GM19025 (cell line): ENCODE results near the gene DNM1.

Source experiments
- ATAC-seq: cut with Tn5 transposase; IDR thresholded peaks from one replicate; pipeline ENCODE4 v1.9.1; 2021; ENCODE audit warnings: mild to moderate bottlenecking, low read depth, moderate library complexity; ENCODE audit not compliant: unreplicated experiment

The DNM1 gene

DNA sequence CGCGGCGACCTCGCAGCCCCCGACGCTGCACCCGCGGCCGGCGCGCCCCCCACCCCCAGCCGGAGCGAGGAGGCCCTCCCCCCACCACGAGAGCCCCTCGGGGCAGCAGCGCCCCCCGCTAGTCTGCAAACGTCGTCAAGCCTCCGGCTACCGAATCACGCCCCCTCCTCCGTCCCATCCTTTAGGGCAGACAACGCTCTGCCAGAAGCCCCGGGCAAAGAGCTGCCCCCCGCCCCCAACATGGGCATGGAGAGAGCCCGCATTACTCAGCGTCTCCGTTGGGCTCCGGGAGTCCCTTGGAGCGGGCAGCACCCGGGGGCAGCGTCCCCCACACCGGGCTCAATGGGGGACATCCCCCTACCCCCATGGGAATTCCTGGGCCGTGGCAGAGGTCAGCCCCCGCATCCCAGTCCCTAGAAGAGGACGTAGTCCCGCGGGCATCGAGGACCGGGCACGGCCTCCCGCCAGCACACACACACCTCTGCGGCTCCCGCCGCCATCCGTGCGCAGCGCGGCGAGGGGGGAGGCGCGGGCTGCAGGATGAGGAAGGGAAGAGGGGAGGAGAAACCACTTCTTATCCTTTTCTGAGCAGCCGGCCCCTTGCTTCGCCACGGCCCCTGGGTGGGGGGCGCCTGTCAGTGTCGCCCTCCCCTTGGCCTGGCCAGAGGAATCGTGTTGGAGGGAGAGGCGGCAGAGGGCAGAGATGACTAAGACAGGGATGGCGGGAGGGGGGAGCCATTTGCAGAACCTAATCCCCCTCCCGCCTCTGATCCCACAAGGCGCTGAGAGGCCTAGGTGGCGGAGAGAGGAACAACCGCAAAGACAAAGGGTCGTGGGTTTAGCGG lies 750 bp downstream of the DNM1 start:
- ATAC-seq = no peak

DNA sequence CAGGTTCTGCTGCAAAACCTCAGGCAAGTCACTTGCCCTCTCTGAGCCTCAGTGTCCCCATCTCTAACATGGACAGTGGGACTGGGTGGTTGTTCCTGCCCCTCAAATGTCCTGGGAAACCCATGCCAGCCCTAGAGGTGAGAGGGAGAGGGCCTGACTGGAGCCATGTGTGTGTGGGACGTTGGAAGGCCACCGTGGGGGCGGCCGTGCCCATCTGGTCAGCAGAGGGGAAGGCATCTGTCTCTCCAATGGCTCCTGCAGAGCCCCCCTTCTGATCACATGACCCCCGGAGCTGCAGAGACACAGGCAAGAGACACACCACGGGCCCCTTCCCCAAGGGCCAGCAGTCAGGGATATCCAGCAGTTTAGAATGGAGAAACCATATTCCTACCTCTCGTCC lies 1.7 kb downstream of the DNM1 start:
- no peak for ATAC-seq

DNA sequence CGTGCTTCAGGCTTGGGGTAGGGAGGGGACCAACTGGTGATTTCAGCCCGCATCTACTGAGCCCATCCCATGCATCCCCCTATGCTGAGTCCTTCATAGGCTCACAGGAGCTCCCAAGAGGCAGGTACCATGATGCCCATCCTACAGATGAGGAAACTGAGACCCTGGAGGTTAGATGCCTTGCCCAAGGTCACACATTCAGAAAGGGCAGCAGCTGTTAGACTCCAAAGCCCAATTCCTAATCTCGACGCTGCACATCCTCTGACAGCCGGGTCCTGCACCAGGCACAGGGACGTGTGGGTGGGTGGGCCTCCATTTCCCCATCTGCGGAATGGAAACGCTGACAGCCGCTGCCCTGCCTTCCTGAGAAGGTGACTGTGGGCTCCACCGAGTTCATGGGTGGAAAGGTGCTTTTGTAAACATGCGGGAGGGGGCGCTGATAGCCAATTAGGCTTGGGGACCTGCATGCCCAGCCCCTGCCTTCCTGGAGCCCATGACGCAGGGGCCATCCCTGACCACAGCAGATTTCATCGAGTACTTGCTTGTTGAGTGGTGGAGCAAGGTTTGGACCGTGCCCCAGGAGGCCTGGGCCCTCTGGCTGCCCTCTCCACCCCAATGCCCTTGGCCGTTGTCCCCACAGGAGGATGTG lies 2.2 kb downstream of the DNM1 start:
- ATAC-seq = no peak

DNA sequence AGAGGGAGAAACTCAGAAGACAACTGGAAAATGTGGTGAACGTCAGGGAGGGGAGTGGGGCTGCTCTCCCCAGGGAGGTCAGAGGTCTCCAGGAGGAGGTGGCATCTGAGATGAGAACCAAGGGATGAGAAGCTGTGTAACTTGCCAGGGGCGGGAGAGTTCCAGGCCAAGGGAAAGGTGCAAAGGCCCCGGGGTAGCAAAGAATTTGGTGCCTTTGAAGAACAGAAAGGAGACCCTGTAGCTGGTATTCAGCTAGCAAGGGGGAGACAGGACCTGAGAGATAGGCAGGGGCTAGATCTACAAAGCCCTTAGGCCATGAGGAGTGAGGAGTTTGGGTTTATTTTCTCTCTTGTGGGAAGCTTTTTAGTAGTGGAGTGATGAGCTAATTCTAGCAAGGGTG lies 3.3 kb downstream of the DNM1 start:
- ATAC-seq = no peak

DNA sequence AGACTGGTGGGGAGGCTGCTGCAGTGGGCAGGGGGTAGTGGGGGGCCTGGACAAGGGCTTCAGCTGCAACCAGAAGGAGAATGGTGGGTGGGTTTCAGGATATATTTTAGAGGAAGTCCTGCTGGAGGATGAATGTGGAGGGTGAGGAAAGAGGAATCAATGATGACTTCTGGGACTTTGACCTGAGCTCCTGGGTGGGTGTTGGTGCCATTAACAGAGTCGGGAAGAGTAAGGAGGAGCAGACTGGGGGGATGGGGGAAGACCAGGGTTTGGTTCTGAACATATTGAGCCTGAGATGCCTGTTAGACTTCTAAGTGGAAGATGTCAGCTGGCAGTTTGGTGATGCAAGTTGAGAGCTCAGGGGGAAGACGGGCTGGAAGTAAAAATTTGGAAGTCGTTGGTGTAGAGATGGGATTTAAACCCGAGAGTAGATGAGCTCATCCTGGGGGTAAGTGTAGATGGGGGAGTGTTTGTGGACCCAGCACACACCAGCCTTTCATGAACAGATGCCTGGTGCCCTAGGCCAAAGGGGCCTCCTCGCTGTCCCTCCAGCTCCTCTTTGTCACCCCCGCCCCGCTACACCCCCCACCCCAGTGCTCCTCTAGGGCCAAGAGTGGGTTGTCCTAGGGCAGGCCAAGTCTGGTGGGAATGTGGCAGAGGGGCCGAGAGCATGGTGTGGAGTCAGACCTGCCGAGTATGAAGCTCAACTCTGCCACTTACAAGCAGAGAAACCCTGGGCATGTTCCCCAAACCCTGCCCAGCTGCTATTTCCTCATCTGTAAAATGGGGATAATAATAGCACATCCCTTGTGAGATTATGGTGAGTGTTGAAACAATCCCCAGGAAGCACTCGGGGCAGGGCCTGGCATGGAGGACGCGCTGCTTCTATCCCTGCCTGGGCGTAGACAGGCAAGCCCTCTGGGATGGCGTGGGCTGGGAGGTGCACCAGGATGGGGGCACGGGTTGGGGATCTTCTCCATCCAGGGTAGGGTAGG lies 4.0 kb downstream of the DNM1 start:
- no peak for ATAC-seq

DNA sequence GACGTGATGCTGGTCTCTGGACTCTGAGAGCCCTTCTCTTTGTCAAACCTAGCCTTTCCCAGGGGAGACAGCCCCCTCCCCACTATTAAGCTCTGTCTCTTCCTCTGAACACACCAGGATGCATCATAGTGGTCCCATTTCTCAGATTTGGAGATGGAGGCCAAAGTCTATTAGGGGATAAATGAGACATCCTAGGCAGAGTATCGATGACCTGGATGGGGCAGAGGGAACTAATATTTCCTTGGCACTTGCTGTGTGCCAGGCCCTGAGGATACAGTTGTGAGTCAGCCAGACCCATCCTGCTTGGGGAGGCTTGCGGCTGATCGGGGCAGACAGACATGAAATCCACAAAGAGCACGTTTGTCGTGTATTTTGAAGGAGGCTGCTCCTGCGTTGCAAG lies 5.2 kb downstream of the DNM1 start:
- ATAC-seq = no peak

DNA sequence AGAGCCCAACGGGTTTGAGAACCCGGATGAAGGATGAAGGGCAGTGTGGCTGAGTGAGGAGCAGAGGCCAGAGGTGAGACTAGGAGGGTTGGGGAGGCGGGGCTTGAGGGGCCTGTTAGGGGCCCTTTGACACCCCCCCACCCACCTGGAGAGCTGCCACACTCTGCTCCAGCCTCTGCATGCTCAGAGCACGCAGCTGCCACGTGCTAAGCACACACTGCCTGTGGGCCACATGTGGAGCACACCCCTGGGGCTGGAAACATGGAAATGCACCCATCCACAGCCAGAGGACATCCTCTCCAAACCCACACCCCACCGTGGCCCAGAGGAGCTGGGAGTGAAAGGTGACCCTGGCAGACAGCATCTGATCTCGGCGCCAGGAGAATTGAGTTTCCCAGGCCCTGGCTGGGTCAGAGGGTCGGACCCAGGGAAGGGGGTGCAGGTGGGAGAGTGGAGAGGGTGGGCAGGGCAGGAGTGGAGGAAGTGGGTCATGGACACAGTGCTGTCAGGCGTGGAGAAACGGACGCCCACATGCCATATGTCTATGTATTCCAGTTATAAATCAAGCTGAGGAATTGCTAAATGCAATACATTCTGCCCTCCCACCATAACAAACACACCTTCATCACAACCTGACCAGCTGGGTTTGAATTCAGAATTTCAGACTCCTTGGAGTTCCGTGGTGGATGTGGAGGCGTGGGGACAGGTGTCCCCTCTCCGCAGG lies 5.9 kb downstream of the DNM1 start:
- ATAC-seq = no peak

DNA sequence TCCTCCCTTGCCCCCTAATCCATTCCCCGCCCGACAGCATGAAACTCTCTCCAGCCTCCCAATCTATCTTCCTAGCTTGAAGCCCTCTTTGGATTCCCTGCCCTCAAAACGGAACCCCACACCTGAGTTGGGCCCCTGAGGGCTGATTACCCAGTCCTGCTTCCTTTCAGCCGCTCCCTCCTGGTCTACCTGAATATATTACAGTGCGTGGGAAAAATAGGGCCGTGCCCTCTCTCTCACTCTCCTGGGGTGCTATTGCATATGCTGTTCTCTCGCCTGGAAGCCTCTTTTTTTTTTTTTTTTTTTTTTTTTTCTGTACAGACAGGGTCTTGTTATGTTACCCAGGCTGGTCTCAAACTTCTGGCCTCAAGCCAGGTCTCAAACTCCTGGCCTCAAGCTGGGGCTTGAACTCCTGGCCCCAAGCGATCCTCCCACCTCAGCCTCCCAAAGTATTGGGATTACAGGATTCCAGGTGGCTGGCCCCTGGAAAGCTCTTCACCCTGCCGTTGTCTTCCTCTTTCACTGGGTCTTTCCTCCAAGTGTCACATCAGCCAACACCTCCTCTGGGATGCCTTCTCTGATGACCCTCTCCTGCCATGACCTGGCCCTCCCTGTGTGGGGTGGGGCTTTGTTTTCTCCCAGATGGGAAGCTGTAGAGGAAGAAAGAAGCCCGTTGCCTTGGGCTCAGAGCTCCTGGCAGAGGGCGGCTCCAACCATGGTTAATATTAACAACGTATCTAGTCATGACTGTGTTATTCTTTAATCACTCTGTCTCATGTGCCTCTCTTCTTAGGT lies 8.2 kb downstream of the DNM1 start:
- ATAC-seq = no peak

DNA sequence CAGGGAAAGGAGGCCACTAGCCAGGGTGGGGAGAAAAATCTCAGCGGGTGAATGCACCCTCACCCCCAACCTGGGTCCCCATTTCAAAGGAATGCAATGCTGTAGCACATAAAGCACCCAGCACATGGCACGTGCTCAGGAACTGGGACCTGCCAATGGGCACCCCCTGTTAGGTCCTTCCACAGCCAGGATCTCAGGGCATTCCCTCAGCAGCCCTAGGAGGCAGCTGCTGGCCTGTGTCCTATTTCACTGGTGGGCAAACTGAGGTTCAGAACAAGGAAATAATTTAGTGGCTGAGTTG lies 8.8 kb downstream of the DNM1 start:
- no peak for ATAC-seq

DNA sequence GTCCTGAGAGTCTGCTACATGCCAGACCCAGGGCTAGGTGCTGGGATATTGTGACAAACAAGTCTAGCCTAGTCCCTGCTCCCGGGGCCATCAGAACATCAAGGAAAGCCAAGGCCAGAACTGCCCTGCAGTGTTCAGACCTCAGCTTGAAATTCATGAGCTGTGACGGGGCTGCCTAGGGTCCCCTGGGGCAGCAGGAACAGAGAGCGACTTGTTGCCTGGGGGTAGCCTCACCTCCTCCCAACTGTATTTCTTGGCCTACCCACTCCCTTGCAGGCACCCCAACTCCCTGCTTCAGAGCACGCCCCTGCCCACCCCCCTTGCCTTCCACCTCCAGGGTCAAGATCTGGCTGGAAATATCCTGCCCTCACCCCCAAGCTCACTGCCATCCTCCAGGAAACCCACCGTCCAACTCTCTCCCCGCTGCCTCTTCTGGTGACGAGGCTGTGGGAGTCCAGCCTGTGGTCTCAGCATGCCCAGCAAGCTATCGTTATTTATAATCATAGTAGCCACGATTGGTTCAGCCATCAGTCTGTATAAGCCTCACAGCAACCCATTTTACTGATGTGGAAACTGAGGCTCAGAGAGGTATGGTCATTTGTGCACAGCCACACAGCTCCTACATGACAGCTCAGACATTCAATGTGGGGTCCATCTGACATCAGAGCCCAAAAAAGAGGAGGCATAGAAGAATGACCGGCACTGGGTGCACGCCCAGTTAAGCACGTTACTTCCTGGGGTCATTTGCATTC lies 10.7 kb downstream of the DNM1 start:
- no peak for ATAC-seq

DNA sequence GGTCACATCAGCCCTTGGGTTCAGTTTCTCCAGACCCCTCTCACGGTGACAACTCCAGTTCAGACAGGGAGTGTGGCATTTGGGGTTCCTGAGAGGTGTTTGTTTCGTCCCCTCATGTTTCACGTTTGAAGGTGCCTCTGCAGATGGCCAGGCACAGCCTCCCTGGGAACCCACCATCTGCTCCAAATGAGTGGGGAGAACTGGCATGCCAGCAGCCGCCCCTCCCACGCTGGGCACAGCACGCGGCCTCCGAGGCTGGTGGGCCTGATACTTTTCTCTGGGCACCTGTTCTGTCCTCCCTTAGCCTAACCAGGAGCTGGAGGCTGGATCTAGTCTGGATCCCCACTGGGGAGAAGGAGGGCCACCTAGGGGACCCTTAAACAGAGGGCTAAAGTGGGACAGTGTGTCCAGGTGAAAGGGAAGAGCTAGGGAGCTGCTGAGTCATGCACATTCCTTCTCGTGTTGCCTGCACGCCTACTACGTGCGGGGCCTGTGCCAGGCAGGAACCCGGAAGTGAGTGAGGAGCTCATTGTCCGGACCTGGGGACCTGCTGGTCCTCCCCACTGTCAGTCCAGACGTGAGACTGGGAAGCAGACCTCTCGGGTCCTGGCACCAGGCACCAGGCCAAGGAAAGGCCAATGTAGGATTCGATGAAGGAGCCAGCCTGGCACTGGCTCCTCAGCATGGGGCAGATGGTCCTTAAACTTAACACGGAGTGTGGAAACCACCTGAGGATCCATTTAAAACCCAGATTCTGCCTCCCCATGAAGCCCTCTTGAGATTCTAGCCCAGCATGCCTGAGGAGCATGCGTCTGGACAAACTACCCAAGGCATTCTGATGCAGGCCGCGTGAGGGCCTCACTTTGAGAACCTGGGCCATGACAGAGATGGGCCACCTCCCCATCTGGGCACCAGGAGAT lies 11.7 kb downstream of the DNM1 start:
- ATAC-seq = no peak

DNA sequence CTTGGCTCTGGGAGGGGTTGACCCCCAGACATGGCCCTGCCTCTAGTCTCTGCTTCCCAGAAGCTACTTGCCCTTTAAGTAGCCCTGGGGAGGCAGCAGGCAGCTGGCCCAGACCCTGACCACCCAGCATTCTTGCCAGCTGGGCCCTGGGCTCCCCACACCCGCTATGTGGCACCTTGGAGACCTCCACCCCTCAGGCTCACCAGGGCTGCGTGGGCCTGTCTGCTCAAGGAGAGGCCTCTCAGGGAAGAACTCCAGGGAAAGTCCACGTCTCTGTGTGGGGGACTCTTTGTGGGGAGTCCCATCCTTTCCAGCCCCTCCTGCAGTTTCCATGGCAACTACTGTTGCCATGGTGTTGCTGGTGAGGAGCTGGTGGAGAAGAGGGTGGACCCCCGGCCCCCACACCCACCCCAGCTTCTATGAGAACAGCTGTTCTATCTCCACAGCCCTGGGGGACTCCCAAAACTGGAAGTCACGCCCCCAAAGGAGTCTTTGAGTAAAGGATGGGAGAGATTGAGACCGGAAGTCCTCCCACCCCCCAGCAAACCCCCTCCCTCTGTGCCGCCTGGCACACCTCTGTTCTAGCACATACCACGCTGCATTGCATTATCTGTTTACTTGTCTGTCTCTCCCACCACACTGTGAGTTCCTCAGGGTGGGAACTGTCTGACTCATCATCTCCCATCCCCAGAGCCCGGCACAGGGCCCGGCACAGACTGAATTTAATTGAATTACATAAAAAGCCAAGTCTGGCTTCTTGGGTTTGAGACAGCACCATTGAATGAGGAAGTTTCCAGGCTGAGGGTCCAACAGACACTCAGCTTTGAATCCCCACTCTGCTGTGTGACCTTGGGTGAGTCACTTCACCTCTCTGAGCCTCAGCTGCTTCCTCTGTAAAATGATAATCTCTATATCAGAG lies 12.6 kb downstream of the DNM1 start:
- no peak for ATAC-seq

DNA sequence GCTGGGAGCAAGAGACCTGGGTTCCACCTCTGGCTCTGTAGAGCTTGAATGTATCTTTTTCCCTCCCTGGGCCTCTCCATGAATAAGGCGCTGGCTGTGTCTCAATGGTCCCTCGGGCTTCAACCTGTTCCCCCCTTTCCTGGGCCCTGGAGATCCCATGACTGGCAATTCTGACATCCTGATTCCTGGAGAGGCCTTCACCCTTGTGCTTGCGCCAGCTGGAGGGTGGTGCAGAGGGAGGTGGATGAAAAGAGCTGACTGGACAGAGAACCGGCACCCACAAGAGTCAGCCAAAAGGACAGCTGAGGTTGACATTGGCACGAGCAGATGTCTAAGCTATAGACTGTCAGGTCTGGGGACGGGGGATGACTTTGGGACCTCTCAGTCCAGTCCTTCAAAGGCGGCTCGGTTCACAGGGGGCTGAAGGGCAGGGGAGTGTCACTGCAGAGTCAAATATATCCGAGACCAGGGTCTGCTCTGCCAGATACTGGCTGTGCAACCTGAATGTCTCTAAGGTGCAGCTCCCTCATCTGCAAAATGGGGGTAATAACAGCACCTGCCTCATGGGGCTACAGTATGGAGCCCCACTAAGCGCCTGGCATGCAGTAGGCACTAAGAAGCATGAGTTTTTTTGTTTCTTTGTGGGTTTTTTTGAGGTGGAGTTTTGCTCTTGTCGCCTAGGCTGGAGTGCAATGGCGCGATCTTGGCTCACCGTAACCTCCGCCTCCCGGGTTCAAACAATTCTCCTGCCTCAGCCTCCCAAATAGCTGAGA lies 13.8 kb downstream of the DNM1 start:
- no peak for ATAC-seq

DNA sequence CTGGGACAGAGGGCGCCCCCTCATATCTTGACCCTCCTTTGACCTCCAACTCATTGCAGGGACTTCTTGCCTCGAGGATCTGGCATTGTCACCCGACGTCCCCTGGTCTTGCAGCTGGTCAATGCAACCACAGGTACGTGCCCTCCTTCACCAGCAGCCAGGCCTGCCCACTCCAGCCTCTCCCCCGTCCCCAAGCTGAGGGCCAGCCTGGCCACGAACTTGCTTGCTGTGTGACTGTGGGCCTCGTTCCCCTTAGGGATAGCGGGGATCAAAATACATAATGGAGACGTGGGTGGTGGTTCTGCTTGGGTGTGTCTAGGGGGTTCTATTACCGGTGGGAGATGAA lies 15.0 kb downstream of the DNM1 start:
- ATAC-seq = no peak

DNA sequence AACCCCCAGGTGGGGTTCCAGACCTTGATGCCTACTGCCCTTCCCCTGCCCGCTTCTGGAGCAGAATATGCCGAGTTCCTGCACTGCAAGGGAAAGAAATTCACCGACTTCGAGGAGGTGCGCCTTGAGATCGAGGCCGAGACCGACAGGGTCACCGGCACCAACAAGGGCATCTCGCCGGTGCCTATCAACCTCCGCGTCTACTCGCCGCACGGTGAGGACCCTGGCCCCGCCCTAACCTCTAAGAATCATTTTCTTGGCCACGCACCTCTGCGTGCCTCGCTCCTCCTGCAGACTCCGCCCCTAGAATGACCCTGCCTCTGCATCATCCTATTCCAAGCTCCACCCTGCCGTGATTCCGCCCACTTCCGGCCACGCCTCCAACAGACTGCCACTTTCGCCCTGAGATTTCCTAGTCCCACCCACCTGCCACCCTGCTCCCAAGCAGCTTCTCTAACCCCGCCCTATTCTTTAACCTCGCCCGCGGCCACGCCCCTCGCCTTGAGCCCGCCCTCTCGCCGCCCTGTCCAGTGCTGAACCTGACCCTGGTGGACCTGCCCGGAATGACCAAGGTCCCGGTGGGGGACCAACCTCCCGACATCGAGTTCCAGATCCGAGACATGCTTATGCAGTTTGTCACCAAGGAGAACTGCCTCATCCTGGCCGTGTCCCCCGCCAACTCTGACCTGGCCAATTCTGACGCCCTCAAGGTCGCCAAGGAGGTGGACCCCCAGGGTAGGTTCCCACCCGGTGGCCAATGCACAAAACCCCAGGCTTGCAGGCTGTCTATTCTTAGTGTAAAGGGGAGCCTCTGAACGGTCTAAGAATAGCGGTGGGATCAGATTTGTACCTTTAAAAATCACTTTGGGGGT lies 15.6 kb downstream of the DNM1 start:
- peak; percentile 90 for ATAC-seq
